ENCODE measurements around the gene OGT.

- no peak for TF ChIP-seq CTCF (IDR thresholded peaks at IDR 0.05)
- no peak for TF ChIP-seq POLR2AphosphoS5 (IDR thresholded peaks at IDR 0.05; ENCODE audit: low read depth, low read length)
- TF ChIP-seq REST (IDR thresholded peaks at IDR 0.05; ENCODE audit: insufficient read depth in 1 of 2, low read depth in 2 of 2, low read length in 1 of 2), result no peak
Measured at GRCh38 chrX:71619986-71620385, 87.1 kb downstream of the OGT start.

Data from Panc1 (cell line).